Middle frontal gyrus (tissue), 1 donor: Measurements from ENCODE around the gene ZNF335.
A peak's percentile ranks its signal among the peaks of the same experiment; 100 is the strongest.
"Not testable (repeated sequence)": the region's sequence is repeated elsewhere in the genome, so short reads cannot be mapped to it uniquely, and the experiment has no call there.

Experiments used
- DNase-seq: peaks from one replicate; pipeline ENCODE4 v3.0.0-alpha.2; 2015; ENCODE audit warnings: low spot score; ENCODE audit errors: extremely low spot score

Gene ZNF335

DNA sequence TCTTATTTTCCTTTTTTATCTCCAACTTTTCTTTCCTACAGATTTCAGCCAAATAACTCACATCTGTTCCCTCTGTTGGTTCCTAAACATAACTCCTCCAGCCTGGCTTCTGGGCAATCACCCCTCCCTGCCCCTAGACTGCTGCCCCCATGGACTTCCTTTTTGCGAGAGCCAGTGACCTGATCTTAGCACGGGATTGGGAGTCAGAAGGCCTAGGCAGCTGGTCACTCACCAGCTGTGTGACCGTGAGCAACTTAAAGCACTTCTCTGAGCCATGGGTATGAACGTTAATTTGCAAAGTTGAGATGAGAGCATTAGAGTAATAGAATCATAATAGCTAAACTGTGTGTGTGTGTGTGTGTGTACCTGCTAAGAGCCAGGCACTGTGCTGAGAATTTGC lies 32.2 kb upstream of the ZNF335 start:
- DNase-seq, result no peak

- no peak for DNase-seq
These were observed 30.0 kb upstream of the ZNF335 start for GRCh38 chr20:46002008-46002407.

GRCh38 chr20:46001498-46001897 lies 29.5 kb upstream of the ZNF335 start:
- no peak for DNase-seq

DNA sequence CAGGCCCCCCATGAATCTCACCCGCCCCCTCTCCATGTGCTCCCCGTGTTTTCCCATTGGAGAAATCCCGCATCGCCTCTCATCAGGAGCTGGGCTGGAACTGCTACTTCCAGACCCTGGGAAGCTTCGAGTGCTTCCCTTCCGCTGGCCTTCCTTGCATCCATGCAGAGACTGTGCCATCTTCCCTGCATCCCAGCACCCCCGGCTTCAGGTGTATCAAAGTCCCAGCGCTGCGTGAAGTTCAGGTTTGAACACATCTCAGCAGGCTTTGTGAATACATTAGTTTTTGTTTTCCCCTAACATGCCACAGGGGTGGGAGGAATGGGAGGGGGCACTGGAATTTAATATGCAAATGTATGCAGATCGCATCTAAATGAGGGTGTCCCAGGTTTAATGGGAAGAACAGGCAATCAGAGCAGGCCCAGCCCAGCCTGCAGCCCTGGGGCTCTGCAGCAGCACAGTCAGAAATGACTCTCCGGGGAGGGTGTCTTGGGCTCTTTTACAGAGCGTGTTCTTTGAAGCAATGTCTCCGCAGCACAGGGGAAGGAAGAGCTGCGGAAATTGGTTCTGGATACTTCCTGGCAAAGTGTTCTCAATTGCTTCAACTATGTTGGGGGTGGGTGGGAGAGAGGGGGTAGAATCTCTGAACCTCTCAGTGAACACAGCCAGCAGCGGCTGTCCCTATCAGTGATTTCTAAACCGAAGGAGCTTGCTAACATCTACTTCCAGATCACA lies 28.4 kb upstream of the ZNF335 start:
- no peak for DNase-seq

- no peak for DNase-seq
These were observed 27.7 kb upstream of the ZNF335 start for GRCh38 chr20:45999557-46000261.

GRCh38 chr20:45998761-45999160 lies 26.8 kb upstream of the ZNF335 start:
- DNase-seq, result no peak

DNA sequence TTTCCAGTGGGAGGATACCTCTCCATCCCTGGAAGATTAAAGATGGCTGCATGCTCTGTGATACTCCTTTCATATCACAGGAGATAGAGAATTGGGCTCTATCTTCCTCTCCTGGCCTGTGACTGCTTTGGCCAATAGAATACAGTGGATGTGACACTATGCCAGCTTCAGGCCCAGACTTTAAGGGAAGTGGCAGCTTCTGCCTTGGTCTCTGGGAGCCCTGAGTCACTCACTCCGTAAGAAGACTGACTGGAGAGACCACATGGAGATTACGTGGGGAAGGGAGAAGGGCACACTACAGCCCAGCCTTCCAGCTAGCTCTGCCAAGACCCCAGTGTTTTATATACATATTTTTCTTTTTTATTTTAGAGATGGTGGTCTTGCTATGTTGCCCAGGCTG lies 26.3 kb upstream of the ZNF335 start:
- DNase-seq, result no peak

GRCh38 chr20:45997187-45997586 lies 25.2 kb upstream of the ZNF335 start:
- DNase-seq, result no peak

DNA sequence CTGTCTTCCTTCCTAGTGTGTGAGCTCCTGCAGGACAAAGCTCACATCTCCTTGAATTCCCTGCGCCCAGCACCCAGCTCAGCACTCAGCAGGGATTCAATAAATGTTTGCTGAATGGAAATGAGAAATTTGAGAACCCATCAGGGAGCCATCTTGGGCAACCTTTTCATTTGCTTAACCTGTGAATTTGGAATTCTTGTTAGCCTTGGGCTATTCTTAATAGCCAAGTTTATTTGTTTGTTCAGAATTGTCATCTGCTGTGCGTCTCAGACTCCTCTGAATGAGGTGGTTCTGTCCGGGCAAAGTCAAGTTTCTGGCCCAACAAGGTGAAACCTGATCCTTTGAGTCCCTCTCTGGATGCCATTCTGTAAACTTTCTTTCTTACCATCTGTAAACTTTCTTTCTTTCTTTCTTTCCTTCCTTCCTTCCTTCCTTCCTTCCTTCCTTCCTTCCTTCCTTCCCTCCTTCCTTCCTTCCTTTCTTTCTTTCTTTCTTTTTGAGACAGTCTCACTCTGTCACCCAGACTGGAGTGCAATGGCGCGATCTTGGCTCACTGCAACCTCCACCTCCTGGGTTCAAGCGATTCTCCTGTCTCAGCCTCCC lies 23.6 kb upstream of the ZNF335 start:
- not testable (repeated sequence) for DNase-seq

GRCh38 chr20:45994761-45995493 lies 22.9 kb upstream of the ZNF335 start:
- DNase-seq, result no peak

GRCh38 chr20:45993197-45993951 lies 21.4 kb upstream of the ZNF335 start:
- no peak for DNase-seq

DNA sequence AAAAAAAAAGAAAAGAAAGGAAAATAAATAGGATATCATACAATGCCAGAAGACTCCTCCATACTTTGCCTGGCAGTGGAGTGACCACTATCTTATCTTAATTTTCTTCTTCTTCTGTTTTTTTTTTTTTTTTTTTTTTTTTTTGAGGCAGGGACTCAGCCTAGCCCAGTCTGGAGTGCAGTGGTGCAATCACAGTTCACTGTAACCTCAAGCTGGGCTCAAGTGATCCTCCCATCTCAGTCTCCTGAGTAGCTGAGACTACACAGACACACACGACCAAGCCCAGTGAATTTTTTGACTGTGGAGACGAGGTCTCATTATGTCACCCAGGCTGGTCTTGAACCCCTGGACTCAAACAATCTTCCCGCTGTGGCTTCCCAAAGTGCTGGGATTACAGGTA lies 19.6 kb upstream of the ZNF335 start:
- DNase-seq, result no peak

DNA sequence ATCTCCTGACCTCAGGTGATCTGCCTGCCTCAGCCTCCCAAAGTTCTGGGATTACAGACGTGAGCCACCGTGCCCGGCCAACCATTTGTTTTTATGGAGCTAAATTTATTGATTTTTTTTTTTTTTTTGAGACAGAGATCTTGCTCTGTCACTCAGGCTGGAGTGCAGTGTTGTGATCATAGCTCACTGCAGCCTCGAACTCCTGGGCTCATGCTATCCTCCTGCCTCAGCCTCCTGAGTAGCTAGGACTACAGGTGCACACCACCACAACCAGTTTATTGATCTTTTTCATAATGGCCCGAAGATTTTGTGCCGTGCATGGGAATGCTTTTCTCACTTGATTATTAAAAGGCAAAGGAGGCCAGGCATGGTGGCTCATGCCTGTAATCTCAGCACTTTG lies 16.8 kb upstream of the ZNF335 start:
- DNase-seq, result not testable (repeated sequence)

DNA sequence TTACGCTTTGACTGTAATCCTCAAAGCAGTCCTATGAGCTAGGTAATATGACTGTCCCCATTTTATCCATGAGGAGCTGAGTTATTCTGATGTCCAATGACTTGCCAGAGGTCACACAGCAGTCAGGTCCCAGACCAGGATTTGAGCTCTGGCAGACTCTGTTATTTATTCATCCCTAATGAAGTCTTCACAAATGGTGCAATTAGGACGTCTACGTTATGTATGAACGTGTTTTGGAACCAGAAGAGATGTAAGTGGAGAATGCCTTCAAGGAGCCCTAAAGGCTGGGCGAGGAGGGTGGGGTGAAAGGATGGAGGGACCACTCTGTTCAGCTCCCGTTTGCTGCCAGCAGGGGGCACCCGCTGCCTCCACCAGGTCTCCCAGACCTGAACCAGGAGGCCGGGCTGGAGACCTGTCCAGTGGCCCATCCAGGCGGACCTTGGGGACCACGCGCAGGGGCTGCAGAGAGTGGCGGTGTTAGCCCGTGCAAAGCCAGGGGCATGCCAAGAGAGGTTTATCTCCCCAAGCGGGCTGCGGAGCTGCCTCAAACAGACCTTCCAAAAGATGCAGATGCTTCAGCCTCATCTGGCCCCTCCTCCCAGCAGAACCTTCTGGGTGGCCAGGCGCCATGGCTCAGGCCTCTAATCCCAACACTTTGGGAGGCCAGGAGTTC lies 15.2 kb upstream of the ZNF335 start:
- DNase-seq, result peak; percentile 16

DNA sequence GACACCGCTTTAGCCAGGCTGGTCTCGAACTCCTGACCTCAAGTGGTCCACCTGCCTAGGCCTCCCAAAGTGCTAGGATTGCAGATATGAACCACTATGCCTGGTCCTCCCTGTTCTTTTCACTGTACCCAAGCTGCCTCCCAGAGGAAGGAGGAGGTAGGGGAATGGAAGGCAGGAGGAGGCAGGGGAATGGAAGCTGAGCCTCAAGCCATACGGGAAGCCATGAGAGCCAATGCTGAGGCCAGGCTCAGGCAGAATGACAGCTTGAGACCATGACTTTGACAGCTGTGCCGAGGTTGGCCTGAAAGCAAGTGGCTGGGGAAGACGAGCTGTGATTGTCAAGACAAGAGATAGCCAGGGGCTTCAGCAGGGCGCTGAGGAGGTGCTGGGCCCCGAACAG lies 13.6 kb upstream of the ZNF335 start:
- no peak for DNase-seq

GRCh38 chr20:45983279-45983743 lies 11.3 kb upstream of the ZNF335 start:
- no peak for DNase-seq

DNA sequence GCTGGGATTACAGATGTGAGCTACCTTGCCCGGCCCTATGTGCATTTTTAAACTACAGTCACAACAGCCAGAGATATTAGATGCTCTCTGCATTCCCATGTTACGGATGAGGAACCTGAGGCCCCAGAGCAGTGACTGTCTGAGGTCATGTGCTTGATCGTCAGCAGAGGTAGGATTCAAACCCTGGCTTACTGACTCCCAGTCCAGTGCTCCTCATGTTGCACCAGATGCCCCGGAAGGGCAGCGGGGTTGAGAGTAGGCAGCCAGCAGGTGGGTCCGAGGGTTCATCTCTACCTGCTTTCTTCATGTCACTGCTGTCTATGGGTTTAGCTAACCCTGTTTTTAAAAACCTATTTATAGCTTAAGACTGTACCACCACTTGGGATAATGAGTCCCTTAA lies 9.3 kb upstream of the ZNF335 start:
- DNase-seq, result no peak

DNA sequence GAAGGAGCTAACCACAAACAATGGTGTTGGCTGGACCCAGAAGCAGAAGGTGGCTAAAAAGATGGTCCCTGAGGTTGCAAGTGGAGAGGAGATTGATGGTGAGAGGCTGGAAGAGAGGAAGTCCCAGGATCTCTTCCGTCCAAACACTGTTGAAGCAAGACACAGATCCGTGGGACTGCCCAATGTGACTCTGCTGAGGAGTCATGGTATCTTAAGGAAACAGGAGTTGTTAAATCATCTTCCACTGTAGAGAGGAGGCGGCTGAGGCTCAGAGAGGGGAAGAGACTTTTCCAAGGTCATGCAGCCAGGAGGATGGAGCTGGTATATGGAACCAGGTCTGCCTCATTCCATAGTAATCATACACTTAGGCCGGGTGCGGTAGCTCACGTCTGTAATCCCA lies 4.1 kb upstream of the ZNF335 start:
- no peak for DNase-seq

GRCh38 chr20:45975686-45976085 lies 3.7 kb upstream of the ZNF335 start:
- DNase-seq, result no peak

DNA sequence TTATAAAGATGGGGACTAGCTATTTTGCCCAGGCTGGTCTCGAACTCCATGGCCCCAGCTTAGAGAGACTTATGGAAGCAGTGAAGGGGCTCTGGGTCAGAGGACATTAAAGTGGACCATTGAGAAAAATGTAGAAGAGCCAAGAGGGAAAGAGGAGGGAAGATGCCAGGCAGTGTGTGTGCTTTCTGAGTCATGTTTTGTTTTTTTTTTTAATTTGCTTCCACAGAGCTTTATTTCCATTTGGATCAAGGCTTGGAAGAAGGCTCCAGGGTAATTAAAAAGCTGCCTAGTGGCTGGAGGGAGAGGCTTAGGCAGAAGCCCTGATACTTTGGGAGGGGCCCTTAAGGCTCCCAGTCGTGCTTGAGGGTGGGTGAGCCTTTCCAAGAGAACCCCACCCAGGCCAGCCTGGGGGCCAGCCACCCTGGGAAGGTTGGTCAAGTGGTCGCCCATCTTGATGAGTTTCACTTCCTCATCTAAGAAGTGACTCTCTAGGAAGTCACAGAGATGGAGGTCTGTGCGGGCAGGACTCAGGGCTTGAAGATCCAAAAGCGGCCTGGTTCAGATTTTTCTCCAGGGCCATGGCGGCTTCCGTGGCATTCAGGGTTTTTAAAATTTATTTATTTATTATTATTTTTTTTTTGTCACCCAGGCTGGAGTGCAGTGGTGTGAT lies 3.0 kb upstream of the ZNF335 start:
- no peak for DNase-seq
